ENCODE data around the gene CMPK2.

The CMPK2 gene

DNA sequence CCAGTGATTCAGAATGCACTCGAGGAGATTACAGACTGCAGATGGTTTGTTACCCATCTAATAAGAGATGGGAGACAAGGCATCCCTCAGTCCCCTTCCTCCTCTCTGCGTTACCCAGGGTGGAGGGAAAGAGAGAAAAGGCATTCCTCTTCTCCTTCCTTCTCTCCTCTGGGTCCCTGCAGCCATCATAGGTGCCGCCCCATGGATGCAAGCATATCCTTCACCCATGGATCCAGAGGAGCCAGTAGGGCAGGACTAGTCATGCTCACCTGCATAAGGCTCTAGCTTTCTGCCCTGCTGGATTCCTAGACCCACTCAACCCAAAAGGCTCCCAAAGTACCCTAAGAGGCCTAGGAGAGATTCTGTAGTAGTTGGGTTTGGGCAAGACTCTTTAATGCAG, 20.4 kb downstream of the CMPK2 start:
- TF ChIP-seq, protein P1, sequence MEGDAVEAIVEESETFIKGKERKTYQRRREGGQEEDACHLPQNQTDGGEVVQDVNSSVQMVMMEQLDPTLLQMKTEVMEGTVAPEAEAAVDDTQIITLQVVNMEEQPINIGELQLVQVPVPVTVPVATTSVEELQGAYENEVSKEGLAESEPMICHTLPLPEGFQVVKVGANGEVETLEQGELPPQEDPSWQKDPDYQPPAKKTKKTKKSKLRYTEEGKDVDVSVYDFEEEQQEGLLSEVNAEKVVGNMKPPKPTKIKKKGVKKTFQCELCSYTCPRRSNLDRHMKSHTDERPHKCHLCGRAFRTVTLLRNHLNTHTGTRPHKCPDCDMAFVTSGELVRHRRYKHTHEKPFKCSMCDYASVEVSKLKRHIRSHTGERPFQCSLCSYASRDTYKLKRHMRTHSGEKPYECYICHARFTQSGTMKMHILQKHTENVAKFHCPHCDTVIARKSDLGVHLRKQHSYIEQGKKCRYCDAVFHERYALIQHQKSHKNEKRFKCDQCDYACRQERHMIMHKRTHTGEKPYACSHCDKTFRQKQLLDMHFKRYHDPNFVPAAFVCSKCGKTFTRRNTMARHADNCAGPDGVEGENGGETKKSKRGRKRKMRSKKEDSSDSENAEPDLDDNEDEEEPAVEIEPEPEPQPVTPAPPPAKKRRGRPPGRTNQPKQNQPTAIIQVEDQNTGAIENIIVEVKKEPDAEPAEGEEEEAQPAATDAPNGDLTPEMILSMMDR (IDR thresholded peaks at IDR 0.05; ENCODE audit: low read length, missing control alignments) = no peak
- peak; percentile 31 for DNase-seq (ENCODE audit: low read depth)
- H3K4me3 ChIP-seq (replicated peaks; ENCODE audit: low read depth, low read length) = no peak overlapping the region

DNA sequence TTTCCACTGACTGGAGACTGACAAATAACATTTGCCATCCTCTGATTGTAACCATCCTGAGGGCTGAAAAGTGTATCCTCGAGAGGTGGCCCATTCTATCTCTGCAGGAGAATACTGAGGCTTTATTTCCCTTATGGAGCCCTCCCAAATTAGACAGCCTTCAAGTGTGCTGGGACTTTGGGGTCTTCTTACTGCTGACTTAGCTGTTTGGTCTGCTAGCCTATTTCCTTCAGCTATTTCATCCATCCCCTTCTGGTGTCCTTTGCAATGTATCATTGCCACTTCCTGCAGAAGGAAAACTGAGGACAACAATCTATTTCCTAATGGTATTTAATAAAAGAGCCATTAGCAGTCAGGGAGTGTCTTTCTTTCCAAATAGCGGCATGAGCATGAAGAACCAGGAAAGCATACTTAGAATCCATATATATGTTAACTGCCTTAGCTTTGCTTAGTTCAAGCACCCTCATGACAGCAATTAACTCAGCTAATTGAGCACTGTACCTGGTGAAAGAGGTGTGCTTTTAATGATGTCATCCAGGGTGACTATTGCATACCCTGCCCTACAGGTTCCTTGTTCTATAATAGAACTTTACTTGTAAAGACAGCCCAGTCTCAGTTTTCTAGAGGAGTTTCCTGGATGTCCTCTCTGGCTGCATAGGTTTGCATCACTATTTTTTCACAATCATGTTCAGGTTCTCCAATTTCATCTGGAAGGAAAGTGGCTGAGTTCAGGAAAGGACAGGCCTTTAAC, 24.0 kb downstream of the CMPK2 start:
- H3K4me3 ChIP-seq (replicated peaks; ENCODE audit: low read depth, low read length) = no peak overlapping the region
- TF ChIP-seq, protein P1 (IDR thresholded peaks at IDR 0.05; ENCODE audit: low read length, missing control alignments) = no peak
- no peak for DNase-seq (ENCODE audit: low read depth)

DNA sequence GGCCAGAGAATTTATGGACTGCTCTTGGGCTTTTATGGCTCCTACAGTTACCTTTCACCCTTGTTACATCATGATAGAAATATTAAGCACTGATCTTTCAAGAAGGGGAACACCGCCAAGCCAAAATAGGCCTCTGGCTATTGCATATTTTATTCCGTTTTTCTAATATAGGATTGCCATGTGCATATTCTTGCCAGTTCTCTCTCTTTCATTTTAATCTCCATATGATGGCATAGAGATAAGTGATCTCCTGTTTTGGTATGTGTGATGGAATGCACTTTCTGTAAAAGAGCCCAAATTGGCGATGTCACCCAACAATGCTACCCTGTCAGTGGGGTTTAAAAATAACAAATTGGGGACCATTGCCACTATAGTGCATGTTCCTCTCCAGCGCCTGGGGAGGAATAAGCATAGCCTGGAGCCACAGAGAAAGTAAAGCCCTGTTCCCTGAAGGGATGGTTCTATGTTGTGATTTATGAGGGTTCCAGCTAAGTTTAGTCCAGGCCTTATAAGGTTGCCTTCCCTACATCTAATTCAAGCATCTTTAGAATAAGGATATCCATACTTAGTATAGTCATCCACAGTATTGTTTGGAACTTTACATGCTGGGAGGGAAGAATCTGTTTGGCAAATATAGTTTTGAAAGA, 26.9 kb downstream of the CMPK2 start:
- no peak for DNase-seq (ENCODE audit: low read depth)
- no peak overlapping the region for H3K4me3 ChIP-seq (replicated peaks; ENCODE audit: low read depth, low read length)
- TF ChIP-seq, protein P1 (IDR thresholded peaks at IDR 0.05; ENCODE audit: low read length, missing control alignments) = no peak

DNA sequence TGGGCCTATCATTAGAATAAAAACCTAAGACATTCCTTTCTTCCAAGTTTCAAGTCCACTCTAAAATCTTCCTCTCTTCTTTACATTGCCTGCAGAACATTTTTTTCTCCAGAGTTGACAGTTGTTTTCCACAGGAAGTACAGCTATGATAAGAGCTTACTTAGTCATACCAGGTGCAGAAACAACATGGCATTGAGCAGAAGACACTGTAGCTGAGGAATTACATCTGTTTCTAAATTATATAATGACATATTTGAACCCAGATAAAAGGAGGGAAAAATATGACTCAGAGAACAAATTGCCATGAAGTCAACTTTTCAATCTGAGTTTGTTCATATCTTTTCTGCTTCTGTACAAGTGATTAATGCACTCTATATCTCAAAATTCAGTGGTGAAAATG, 30.2 kb downstream of the CMPK2 start:
- TF ChIP-seq, protein P1 (IDR thresholded peaks at IDR 0.05; ENCODE audit: low read length, missing control alignments) = no peak
- H3K4me3 ChIP-seq (replicated peaks; ENCODE audit: low read depth, low read length) = no peak overlapping the region
- DNase-seq (ENCODE audit: low read depth) = peak; percentile 45

DNA sequence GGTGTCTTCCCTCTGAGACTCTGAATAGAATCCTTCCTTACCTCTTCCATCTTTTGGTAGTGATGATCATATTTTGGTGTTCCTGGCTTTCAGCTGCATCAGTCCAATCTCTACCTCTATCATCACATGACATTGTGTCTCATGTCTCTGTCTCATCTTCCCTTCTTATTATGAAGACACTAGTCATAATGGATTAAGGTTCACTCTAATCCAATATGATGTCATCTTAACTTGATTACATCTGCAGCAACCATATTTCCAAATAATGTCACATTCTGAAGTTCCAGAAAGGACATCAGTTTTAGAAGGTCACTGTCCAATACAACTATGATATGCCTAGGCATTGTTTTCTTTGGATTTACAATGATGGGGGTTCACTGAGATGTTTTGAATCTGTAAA, 31.5 kb downstream of the CMPK2 start:
- no peak overlapping the region for H3K4me3 ChIP-seq (replicated peaks; ENCODE audit: low read depth, low read length)
- DNase-seq (ENCODE audit: low read depth) = no peak
- TF ChIP-seq, protein P1 (IDR thresholded peaks at IDR 0.05; ENCODE audit: low read length, missing control alignments) = no peak

DNA sequence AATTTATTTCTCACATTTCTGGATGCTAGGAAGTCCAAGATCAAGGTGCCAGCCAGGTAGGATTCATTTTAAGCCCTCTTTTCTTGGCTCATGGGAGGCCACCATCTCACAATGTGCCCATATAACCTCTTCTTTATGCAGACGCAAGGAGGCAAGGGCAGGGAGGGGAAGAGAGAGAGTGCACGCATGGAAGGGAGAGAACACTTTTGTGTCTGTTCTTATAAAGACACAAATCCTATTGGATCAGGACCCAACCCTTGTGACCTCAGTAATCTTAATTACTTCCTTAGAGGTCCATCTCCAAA, 32.5 kb downstream of the CMPK2 start:
- TF ChIP-seq, protein P1 (IDR thresholded peaks at IDR 0.05; ENCODE audit: low read length, missing control alignments) = no peak
- no peak overlapping the region for H3K4me3 ChIP-seq (replicated peaks; ENCODE audit: low read depth, low read length)
- no peak for DNase-seq (ENCODE audit: low read depth)
